Measurements from ENCODE around the gene GOT2. TPM values are rescaled to one million over a fixed set of nuclear protein-coding genes. Genes with fewer than 3 reads are reported as not detected.

Gene GOT2
- total RNA-seq, 4 donors from 2014 or later, result 37.3 to 134 (median 103) TPM

GRCh38 chr16:58717994-58718393 lies 16.1 kb downstream of the GOT2 start:
- H3K9me3 ChIP-seq, result no peaks in the 10 kb centered on the region
- no peak overlapping the region for H3K4me3 ChIP-seq
- ATAC-seq, result no peak
- H3K27me3 ChIP-seq, result no peaks in the 10 kb centered on the region
- TF ChIP-seq POLR2A (IDR thresholded peaks at IDR 0.05), result no peak
- TF ChIP-seq EP300 (IDR thresholded peaks at IDR 0.05), result no peak
- no peak for TF ChIP-seq CTCF (IDR thresholded peaks at IDR 0.05)
- TF ChIP-seq POLR2AphosphoS5 (IDR thresholded peaks at IDR 0.05), result no peak
- WGBS, 2 donors (ENCODE audit: low coverage in 1 of 2), result 78 to 83% methylated on average over 6 to 12 of the region's 13 CpGs
- peaks cover 0 to 11% (median 0%) of the 10 kb centered on the region in 3 donors for H3K4me1 ChIP-seq
- H3K27ac ChIP-seq, result no peak overlapping the region
- H3K36me3 ChIP-seq, result peaks cover 0 to 100% of the 10 kb centered on the region in 2 donors

- Histone ChIP-seq H3K9me3 (no peaks in the 10 kb centered on the region), H3K27ac (peak overlapping the region in 3 of 4 donors; percentile 22 to 52 (median 38)), H3K4me1 (peaks cover 0 to 11% (median 0%) of the 10 kb centered on the region in 3 donors), H3K27me3 (no peaks in the 10 kb centered on the region), H3K4me3 (no peak overlapping the region), H3K36me3 (peaks cover 0 to 100% of the 10 kb centered on the region in 2 donors)
- WGBS, 2 donors (ENCODE audit: low coverage in 1 of 2), result 37 to 61% methylated on average over 7 to 8 of the region's 8 CpGs
- no peak for ATAC-seq
- TF ChIP-seq CTCF (IDR thresholded peaks at IDR 0.05) (no peak), EP300 (IDR thresholded peaks at IDR 0.05) (no peak), POLR2A (IDR thresholded peaks at IDR 0.05) (no peak), POLR2AphosphoS5 (IDR thresholded peaks at IDR 0.05) (no peak)
These were observed 17.6 kb downstream of the GOT2 start for GRCh38 chr16:58716468-58716867.

- H3K36me3 ChIP-seq, result peaks cover 0 to 95% of the 10 kb centered on the region in 2 donors
- whole genome bisulfite sequencing, 2 donors (ENCODE audit: low coverage in 1 of 2), result 75 to 100% methylated on average over 1 of the region's 1 CpG
- no peak for ATAC-seq
These were observed 20.4 kb downstream of the GOT2 start for GRCh38 chr16:58713742-58714141.

GRCh38 chr16:58709333-58709732 lies 24.8 kb downstream of the GOT2 start:
- no peak for ATAC-seq
- peaks cover 0 to 78% of the 10 kb centered on the region in 2 donors for H3K36me3 ChIP-seq
- 85 to 93% methylated on average over 5 to 6 of the region's 7 CpGs for WGBS, 2 donors (ENCODE audit: low coverage in 1 of 2)
- H3K9me3 ChIP-seq, result no peaks in the 10 kb centered on the region
- TF ChIP-seq CTCF (IDR thresholded peaks at IDR 0.05) (no peak), POLR2A (IDR thresholded peaks at IDR 0.05) (no peak), EP300 (IDR thresholded peaks at IDR 0.05) (no peak), POLR2AphosphoS5 (IDR thresholded peaks at IDR 0.05) (no peak)
- H3K4me3 ChIP-seq, result no peak overlapping the region
- peaks cover 0 to 7% (median 0%) of the 10 kb centered on the region in 3 donors for H3K4me1 ChIP-seq
- H3K27me3 ChIP-seq, result no peaks in the 10 kb centered on the region
- H3K27ac ChIP-seq, result no peak overlapping the region

More at GRCh38 chr16:58713742-58714141, 20.4 kb downstream of the GOT2 start:
- Histone ChIP-seq H3K4me1 (peaks cover 0 to 11% (median 0%) of the 10 kb centered on the region in 3 donors), H3K9me3 (no peaks in the 10 kb centered on the region), H3K27ac (no peak overlapping the region), H3K4me3 (no peak overlapping the region), H3K27me3 (no peaks in the 10 kb centered on the region)
- TF ChIP-seq CTCF (IDR thresholded peaks at IDR 0.05) (no peak), EP300 (IDR thresholded peaks at IDR 0.05) (no peak), POLR2A (IDR thresholded peaks at IDR 0.05) (no peak), POLR2AphosphoS5 (IDR thresholded peaks at IDR 0.05) (no peak)

GRCh38 chr16:58699151-58699550 lies 35.0 kb downstream of the GOT2 start:
- no peak for TF ChIP-seq POLR2A (IDR thresholded peaks at IDR 0.05)
- no peak for TF ChIP-seq EP300 (IDR thresholded peaks at IDR 0.05)
- no peak for TF ChIP-seq POLR2AphosphoS5 (IDR thresholded peaks at IDR 0.05)
- TF ChIP-seq CTCF (IDR thresholded peaks at IDR 0.05), result no peak

More at GRCh38 chr16:58699151-58699550, 35.0 kb downstream of the GOT2 start:
- Histone ChIP-seq H3K9me3 (no peaks in the 10 kb centered on the region), H3K36me3 (no peaks in the 10 kb centered on the region), H3K4me1 (peaks cover 0 to 7% (median 0%) of the 10 kb centered on the region in 3 donors), H3K4me3 (no peak overlapping the region), H3K27ac (no peak overlapping the region), H3K27me3 (no peaks in the 10 kb centered on the region)
- WGBS, 2 donors (ENCODE audit: low coverage in 1 of 2), result 40 to 62% methylated on average over 3 to 4 of the region's 4 CpGs
- ATAC-seq, result no peak

Data from gastroesophageal sphincter (tissue), 4 donors.